HG03139 (cell line): ENCODE measurements around the gene SPATA20.

ENCODE experiments used
- ATAC-seq: cut with Tn5 transposase; IDR thresholded peaks from one replicate; pipeline ENCODE4 v1.9.1; 2021; ENCODE audit not compliant: unreplicated experiment

SPATA20 gene

DNA sequence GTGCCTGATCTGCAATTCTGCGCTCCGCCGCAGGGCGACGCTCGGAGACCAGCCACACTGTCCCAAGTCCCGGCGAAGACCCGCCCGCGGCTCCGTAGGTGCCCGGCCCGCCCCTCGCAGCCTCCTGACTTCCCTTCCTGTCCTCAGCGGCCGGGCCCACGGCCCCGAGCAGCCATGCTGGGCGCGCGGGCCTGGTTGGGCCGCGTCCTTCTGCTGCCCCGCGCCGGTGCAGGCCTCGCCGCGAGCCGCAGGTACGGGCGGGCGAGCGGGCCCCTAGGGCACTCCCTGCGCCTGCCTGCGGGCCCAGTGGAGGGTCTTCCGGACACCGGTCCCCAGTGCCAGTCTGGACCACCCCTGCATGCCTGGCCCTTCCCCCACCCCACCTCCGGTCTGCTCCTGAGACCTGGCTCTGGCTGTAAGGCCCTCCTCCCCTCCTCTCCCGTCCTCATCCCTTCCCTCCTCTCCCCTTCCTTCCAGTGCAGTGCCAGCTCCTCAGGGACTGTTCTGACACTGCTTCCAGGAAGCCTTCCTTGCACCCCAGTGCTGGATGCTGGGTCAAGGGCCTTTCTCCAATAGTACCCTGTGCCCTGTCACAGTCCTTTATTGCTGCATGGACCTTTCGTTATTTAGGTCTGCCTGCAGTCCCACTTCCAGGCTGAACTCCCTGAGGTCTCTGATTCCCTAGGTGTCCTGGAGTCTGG, at the start of gene SPATA20:
SPATA20 (plus strand) TSS at position 140 of the 701 bp plus-strand sequence; CDS start at position 175, 35 bp downstream.
- peak; percentile 81 for ATAC-seq

DNA sequence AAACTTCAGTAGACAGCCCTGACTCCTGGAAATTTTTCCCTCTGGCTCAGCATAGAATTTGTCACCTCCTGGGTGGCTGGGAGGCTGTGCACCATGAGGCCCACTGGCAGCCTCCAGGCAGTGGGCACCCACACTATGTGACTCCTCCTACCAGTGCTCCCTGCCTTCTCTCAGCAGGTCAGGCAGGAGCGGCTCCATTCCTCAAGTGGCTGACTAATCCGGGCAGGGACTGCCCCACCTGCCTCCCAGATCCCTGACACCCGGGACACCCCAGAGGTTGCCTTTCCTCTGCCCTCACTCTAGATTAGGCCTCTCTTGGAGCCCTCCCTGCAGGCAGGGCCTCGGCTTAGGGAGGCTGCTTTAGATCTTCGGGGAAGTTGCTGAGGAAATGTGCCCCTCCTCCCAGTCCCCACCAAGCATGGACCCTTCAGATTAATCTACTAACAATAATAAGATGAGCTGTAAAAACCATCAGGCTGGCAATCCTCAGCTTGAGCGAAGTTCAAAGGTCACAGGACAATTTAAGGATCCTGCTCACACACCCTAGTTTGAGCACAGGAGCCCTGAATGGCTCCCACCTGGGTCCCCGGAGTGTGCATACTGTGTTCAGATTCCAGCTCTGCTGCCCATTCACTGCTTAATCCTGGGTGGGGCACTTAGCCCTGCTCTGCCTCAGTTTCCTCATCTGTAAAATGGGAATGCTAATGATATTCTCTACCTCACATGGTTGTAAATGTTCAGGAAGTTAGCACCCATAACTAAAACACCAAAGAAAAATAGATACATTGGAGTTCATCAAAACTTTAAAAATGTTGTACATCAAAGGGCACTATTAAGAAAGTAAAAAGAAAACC, 48.7 kb upstream of the SPATA20 start:
- ATAC-seq = no peak

- ATAC-seq = no peak
Observed at GRCh38 chr17:50499270-50499669, 47.7 kb upstream of the SPATA20 start.

DNA sequence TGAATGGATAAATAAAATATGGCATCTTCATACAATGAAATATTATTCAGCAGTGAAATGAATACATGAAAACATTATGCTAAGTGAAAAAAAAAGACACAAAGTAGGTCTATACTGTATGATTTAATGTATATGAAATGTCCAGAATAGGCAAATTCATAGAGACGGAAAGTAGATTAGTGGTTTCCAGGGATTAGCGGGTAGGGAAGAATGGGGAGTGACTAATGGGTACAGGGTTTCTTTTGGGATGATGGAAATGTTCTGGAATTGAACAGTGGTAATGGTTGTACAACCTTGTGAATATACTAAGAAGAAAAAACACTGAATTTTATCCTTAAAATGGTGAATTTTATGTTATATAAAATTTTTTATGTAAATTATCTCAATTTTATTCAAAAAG, 47.3 kb upstream of the SPATA20 start:
- no peak for ATAC-seq

GRCh38 chr17:50501054-50501453, 45.9 kb upstream of the SPATA20 start:
- ATAC-seq = no peak

GRCh38 chr17:50502301-50502990, 44.5 kb upstream of the SPATA20 start:
- no peak for ATAC-seq

- no peak for ATAC-seq
Observed at GRCh38 chr17:50505591-50506130, 41.3 kb upstream of the SPATA20 start.

GRCh38 chr17:50506298-50506697, 40.7 kb upstream of the SPATA20 start:
- no peak for ATAC-seq

DNA sequence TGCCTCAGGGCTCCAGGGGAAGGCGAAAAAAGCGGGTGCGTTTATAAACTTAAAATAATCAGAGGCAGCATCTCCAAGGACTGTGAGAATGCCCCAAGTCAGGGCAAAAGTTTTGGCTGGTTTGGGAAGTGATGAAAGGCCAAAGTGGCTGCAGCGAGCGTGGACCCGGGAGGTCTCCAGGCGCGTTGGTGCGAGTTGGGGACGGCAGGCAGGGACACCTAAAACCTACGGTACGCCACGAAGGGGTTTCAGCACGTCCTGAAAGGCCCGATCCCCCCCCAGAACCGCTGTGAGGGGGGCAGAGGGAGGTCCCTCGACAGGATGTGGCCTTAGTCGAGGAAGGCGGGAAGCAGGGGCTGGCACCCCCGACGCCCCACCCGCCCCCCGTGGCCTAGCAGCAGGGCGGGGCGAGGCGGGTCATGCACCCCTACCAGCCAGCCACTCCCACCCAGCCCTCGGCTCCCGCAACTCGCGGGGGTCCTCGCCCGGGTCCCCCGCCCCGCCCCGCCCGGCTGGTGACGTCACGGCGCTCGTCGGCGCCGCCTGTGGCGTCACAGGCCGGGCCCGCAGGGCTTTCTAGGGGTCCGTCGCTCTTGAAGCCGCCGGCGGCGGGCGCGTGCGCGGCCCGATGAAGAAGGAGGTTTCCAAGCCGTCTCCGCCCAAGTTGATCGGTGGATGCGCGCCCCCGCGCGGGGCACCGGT, 39.0 kb upstream of the SPATA20 start, which contains the start of gene MYCBPAP:
MYCBPAP (plus strand) TSS at position 569 of the 702 bp plus-strand sequence. CDS start 236 bp downstream, outside the sequence.
- no peak for ATAC-seq

DNA sequence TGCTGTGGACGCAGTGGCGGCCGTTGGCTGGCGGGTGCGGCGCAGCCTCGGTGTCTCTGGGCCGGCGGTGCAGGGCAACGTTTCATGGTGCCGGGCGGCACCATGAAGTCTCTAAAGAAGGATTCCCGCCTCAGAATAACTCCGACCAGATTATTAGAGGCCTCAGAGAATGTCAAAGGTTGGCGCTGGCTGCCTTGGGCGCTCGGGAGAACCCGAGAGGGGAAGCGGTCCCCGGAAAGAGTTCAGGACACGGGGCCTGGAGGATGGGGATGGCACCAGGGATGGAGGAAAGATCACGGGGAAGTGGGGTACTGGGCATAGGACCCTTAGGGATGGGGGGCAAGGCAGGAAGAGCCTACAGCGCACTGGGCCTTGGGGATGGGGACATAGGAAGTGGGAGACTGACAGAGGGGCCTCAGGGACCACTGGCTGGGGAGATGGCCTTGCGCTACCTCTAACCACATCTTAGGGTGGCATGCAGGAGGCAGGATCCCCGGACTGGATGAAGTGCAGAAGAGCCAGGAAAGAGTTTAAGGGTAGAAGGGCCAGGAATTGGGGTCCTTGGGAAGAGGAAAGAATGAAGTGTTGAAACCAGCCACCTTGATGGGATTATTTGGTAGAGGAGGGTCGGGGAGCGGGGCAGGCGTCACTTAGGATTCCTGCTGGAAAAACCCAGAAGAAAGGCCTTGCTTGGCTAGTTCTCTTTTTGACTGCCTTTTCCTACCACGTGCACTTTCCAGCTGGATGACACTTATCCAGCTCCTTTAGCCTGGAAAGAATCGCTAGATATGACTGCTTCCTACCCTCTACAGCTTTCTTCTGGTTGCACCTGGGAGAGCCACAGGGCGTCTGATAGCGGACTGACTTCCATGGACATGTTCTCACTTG, 38.2 kb upstream of the SPATA20 start:
- no peak for ATAC-seq

DNA sequence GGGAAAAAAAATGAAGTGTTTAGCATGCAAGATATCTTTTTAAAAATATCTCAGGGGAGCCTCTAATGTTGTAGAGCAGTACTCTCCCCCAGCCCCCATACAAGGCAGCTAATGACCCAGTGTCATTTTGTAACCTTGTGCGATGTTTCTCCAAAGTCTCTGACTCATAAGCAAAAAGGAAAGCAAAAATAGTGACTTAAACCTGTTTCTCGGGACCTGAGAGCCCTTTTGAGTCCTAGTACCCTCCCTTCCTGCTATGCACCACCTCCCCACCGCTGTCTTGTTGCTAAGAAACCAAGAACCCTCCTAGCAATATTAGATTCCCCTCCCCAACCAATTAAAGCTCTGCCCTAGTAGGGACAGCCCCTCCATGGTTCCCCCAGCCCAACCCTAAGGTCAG, 35.9 kb upstream of the SPATA20 start:
- peak; percentile 75 for ATAC-seq

DNA sequence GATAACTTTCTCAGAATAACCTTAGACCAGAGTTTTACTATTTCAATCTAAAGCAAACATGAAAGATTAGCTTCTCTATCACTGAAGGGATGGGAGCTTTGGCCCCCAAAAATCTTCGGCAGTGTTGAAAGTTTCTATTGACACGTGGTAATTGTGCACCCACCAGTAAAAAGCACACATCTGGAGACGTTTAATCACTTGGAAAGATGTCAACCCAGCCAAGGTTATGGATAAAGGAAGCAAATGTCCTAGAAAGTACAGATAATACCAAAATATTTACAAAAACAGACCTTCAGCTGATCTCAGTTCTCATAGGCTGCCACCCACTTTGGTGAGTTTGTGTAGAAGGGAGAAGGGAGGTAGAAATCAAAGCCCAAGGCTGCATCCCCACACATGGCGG, 33.5 kb upstream of the SPATA20 start:
- ATAC-seq = no peak

DNA sequence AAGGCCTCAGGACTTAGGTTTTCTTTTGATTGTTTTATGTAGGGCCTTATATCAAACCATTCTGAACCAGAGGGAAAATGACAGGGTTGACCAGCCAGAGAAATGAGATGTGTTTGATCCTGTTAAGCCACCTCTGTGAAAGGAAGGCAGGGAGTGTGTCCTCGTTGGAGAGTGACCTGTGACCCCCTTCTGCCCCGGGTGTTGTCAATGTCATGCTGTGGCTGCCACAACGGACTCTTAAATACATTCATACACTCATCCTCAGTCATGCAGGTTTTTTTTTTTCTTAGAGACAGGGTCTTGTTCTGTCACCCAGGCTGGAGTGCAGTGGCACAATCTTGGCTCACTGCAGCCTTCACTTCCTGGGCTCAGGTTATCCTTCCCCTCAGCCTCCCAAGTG, 32.6 kb upstream of the SPATA20 start:
- ATAC-seq = no peak

- ATAC-seq = no peak
Observed at GRCh38 chr17:50514936-50515702, 31.9 kb upstream of the SPATA20 start.

DNA sequence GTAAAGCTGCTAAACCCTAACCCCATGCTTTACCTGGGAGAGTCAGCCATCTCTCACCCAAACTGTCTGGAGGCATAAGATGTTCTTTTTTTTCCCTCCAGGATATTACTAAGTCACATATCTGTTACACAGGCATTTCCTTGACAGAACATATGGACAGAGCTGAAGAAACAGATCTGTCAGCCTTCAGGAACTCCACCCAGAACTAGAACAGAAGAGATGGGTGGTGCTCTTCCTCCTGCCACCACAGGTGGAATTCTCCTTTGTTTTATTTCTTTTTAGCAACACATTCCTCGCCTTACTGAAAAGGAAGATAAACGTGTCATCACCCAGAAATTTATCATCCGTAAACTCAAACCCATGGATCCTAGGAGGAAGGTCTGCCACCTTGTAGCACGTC, 30.0 kb upstream of the SPATA20 start:
- ATAC-seq = no peak

DNA sequence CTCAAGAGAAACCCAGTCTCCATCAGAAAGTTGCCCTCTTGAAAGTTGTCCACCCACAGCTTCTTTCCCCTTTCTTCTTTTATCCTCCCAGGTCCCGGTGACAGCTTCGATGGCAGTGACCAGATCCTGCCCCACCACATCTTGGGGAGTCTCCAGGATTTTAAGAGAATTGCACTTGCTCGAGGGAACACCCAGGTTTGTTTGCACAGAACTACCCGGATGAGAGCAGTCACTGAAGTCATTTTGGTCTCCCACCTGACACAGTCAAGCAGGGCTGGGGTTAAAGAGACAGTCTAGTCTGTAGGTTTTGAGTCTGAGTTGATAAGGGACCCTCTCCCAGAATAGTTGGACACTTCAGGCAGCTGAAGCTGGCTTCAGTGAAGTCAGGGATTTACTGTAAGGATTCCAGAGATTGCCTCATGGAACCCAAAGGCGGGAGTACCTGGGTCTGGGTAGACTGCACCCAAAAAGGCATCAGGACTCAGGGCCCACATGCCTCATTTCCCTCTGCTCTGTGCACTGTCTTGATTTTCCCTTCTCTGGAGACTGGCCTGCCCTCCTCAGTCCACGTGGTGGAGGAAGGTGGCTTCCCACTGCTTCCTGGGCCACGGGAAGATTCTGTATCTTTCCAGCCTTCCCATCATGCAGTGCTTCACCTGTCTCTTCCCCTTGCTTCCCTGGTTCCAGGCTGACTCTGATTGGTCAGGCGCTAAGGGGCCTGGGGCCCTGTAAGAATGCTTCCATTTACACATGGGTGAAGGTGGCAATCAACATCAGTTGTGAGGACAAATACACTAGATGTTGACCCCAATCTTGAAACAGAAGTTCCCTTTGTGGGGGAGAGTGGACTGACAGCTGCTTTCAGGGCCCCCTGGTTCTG, 29.2 kb upstream of the SPATA20 start:
- no peak for ATAC-seq

GRCh38 chr17:50518384-50519023, 28.5 kb upstream of the SPATA20 start:
- ATAC-seq = no peak
